GM19238 (cell line): Measurements from ENCODE around the gene MAP4K3.

ENCODE experiments used
- DNase-seq: peaks from one replicate; pipeline ENCODE4 v3.0.0; 2011; ENCODE audit warnings: low spot score; ENCODE audit not compliant: insufficient read length

MAP4K3 gene

DNA sequence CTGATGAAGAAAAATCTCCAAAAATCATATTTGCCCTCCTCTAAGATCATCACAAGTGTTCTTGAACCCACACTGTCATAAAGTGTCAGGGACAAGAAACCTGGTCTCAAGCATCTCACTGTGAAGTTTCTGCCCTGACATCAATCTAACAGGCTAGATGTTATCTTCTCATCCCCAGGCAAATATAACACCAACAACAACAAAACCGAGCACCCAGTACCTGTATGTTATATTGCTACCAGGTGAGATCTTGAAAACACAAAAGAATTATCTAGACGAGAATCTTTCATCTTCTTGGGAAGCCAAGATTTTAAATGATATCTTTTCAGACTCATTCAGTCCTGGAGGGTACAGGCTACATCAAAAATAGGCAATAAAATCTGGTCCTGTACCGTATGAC lies 8.8 kb upstream of the MAP4K3 start:
- DNase-seq: no peak

- no peak for DNase-seq
Measured at GRCh38 chr2:39443009-39443408, 5.9 kb upstream of the MAP4K3 start.

GRCh38 chr2:39437522-39438296 lies 624 bp upstream of the MAP4K3 start:
- DNase-seq: peak; percentile 12

DNA sequence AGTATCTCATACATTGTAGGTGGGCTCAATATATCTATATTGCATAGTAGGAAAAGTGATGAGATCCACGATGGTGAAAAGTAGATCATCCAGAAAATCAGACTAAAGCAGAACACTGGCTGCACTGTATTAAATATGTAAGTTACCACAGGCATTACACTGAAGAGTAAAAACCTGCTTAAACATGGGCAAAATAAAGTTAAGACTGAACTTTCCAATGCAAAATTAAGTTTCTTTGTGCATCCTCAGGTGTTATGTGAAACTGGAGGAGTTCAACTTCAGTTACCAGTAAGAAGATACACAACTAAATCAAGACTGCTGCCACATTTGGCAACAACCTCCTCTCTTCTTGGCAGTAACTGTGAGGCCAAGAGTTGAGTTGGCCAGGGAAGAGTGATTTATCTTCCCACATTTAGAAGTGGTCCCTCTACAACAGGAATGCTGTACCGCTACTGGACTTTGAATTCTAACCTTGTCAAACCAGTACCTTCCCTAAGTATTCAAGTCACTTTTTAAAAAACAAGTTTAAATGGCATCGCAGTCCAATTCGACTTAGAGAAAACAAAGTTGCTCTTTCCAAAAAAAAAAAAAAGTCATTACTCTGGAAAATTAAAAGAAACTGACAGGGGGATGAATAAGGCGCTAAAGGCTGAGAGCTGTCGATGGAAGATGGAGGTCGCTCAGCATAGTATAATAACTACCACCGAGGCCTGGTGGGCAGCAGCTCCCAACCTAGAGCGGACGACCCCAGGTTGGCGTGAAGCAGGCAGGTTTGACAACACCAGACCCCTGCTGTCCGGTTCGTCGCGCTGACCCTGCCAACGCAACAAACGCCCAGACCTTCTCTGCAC lies 1.1 kb downstream of the MAP4K3 start:
- DNase-seq: no peak

DNA sequence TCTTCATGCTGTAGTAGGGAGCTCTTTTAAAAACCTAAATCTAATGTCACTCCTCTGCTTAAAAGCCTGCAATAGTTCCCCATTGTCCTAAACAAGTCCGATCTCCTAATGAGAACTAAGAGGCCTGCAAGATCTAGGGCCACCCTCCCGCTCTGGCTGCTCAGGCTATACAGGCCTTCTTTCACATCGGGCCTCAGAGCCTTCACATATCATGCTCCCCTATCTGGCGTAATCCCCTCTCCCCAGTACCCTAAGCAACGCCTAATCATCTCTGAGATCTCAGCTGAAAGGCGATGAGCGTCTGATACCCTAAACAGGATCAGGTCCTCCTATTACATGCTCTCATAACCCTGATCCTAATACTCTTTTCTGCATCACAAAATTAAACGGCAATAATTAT lies 1.9 kb downstream of the MAP4K3 start:
- no peak for DNase-seq

DNA sequence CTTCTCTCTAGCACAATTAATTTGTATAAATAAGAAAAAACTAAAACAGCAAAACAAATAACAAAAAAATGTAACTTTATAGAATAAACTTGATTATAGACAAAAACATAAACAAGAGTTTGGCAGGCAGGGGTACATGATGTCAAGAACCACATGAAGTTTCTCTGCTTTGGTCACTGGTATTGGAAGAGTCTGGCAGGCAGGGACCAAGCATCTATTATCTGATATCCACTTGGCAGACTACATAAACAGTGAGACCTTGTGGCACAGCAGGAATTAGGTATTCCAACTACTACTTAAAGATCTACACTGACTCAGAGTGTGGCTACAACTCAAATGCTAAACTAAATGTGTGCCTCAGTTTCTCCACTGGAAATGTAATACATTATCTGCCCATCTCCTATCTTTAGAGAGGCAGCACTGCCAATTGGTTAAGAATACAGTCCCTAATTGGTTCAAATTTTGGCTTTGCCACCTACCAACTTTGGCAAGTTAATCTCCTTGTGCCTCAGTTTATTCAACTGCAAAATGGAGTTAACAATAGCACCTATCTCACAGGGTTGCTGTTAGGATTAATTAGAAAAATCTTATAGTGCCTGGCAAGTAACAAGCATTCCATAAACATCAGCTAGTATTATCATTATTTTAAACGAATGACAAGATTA lies 2.7 kb downstream of the MAP4K3 start:
- DNase-seq: no peak

GRCh38 chr2:39433586-39434195 lies 3.4 kb downstream of the MAP4K3 start:
- no peak for DNase-seq

- no peak for DNase-seq
Measured at GRCh38 chr2:39432701-39433100, 4.4 kb downstream of the MAP4K3 start.

GRCh38 chr2:39431592-39432316 lies 5.3 kb downstream of the MAP4K3 start:
- DNase-seq: no peak

- no peak for DNase-seq
Measured at GRCh38 chr2:39429746-39430145, 7.3 kb downstream of the MAP4K3 start.

GRCh38 chr2:39424951-39425350 lies 12.1 kb downstream of the MAP4K3 start:
- DNase-seq: no peak

GRCh38 chr2:39422700-39423099 lies 14.4 kb downstream of the MAP4K3 start:
- DNase-seq: no peak

DNA sequence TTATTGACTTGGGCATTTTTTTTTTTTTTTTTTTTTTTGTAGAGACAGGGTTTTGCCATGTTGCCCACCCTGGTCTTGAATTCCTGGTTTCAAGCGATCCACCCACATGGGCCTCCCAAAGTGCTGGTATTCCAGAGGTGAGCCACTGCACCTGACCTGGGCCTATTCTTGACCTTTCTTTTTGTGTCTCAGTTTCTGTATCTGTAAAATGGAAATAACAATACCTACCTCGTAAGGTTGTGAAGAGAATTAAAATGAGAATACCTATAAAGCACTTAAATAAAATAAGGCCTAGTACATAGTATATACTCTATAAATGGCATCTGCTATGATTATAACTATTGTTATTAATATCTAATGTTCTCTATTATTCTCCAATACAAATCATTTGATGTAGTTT lies 15.7 kb downstream of the MAP4K3 start:
- no peak for DNase-seq

DNA sequence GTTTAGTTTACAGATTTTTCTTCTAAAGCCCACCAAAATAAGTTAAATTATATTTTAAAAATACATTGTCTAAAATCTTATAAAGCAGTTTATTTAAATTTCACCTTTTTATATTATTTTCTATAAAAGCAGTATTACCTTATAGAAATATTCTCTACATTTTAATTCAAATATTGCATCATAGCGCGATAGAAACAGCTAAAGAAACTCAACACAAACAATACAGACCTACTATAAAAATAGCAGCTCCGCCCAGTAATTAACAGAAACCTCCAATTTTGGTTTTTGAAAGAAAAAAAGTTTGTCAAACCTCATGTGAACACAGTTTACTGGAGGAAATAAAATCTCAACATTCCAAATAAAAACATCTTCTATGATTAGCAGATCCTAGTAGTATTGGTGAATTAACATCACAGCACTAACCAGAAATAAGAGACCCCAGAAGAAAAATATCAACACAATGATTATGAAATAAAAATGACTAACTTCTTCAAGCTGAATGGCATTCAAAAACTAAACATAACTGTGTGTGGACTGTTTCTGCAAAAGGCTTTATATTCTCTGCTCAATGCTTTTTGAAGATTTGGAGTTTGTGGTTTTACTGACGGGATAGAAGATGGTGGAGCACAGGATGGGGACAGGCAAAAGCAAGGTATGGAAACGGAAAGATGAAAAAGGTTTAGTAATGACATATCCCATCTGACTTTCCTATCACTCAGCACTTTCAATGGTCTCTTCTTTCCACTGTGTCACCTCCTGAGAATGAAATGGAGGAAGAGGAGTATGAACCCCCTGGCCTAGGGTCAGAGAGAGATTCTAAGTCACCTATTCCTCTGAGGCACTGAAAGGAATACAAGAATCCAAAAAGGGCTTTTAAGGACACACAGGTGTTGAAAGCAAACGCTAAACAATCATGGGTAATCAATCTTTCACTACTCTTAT lies 17.5 kb downstream of the MAP4K3 start:
- DNase-seq: no peak

DNA sequence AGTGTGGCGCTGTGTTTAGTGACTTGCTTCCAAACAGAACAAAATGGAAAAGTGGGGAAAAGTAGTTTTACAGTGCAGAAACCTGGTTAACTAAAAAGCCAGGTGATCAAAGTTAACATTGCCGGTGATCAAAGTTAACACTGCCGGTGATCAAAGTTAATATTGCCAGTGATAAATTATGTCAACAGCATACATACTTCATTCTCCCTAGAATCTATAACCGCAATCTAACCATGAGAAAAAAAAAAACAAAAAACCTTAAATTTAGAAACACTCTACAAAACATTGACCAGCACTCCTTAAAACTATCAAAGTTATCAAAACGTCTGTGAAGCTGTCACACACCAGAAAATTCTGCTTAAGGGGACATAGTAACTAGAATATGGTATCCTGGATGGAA lies 18.6 kb downstream of the MAP4K3 start:
- DNase-seq: no peak

- DNase-seq: no peak
Measured at GRCh38 chr2:39416140-39416539, 20.9 kb downstream of the MAP4K3 start.

DNA sequence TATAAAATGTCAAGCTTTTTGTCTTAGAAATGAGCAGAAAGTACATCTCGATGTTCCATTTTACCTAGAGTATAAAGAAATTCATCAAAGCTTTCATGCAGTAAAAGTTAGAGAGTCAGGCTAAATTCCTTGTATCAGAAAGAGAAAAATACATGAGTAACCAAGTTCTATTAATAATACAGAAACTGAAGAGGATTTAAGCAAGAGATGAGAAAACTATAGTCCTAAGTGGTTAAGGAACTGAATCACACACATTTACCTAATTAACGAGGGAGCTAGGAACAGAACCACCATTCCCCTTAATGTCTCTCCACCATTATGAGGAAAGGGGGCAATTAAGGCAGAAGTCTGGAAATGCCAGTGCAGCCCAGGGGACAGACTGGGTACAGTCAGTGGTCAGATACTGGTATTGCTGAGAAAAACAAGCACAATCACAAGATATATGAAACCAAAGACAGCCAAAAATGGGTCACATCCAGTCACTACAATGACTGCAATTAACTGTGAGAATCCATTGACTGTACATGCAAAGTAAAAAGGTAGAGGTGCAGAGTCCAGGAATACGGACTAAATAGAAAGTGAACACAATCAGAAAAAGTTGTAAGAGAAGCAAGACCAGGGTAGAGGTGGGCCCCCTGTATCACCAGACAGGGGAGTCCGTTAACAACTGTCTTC lies 23.9 kb downstream of the MAP4K3 start:
- no peak for DNase-seq

DNA sequence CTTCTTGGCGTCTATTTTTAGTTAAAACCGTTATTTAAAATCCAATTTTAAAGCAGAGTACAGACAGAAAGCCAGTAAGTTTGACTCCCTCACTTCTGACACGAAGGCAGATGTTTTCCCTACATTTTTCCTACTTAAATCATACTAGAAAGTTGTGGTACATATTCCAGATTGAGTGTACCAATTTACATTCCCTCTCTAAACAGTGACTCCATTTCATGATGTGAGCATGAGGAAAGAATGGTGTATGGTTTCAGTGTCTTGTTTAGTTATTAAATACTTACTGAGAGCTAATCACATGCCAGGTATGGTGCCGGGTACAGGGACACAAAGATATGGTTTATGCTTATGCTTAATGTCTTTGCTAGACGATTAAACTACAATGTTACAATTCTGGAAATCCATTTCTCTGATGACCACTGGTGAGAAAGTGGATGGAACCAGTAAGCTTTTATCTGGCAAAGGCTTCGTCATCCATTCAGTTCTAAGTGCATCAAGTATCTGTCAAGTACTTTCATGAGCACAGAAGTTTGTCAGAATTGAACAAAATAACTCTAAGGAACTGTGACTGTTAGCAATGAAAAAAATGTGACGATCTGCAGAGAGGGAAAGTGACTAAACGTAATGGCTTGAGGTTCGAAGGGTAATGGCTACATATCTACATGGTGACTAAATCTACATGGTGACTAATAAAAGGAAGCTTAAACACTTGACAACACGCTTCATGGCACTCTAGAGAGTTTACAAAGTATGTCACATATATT lies 25.7 kb downstream of the MAP4K3 start:
- no peak for DNase-seq
